HG02943 (cell line): ENCODE results near the gene TRIM38.
"Not testable (repeated sequence)": the region's sequence is repeated elsewhere in the genome, so short reads cannot be mapped to it uniquely, and the experiment has no call there.

ENCODE experiments used
- ATAC-seq: cut with Tn5 transposase; IDR thresholded peaks from one replicate; pipeline ENCODE4 v1.9.1; 2021; ENCODE audit warnings: mild to moderate bottlenecking, low read depth, moderate library complexity; ENCODE audit not compliant: unreplicated experiment

The TRIM38 gene

DNA sequence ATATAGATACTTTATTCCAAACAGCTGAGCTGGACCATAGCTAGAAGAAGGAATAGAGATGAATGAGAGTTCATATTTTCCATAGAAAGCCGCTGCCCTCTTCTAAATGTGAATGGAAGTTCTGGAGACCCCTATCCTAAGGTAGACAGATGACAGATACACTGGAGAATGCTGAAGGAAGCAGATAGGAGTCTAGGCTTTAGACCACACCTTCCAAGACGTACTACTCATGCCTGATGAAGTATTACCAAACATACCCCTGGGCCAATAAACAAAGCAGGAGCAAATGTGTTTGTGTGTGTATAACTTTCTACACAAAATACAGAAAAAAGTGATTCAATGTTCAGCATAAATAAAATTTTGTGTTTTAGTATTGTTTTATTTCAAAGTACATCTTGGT is 23.0 kb upstream of the TRIM38 start:
- ATAC-seq = no peak

DNA sequence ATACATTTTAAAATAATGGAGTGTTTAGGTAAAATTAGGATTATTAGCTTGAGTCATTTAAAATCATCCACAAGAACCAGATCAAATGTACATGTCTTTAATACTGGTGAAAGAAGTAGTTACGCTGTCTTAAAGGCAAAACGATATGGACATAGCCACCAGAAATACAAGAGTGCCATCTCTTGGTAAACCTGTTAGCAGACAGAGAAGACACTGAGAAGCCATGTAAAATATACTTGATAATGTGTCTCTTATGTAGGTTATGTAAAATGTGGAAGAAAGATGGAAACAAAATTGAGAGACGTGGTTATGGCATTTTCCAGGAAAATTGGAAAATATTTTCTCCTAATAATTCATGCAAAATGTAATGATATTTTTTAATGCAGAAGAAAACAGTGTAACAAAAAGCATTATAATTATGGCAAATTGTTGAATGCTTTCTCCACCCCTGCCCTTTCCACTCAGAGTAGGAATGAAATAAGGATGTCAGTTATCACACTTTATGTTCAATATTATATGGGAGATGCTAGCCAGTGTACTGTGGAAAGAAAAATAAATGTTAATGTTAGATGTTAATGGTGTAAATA is 19.9 kb upstream of the TRIM38 start:
- ATAC-seq = no peak

DNA sequence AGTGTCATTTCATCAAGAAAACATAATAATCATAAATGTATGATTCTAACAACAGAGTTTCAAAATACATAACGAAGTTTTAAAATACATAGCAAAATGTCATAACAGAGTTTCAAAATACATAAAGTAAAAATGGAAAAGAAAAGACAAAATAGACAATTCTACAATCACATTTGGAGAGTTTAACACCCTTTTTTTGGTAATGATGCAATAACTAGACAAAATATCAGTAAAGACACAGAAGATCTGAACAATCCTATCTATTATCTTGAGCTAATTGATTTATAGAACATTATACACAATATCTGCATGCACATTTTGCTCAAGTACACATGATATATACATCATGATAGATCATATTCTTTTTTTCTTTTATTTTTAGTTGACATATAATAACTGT is 18.7 kb upstream of the TRIM38 start:
- no peak for ATAC-seq

DNA sequence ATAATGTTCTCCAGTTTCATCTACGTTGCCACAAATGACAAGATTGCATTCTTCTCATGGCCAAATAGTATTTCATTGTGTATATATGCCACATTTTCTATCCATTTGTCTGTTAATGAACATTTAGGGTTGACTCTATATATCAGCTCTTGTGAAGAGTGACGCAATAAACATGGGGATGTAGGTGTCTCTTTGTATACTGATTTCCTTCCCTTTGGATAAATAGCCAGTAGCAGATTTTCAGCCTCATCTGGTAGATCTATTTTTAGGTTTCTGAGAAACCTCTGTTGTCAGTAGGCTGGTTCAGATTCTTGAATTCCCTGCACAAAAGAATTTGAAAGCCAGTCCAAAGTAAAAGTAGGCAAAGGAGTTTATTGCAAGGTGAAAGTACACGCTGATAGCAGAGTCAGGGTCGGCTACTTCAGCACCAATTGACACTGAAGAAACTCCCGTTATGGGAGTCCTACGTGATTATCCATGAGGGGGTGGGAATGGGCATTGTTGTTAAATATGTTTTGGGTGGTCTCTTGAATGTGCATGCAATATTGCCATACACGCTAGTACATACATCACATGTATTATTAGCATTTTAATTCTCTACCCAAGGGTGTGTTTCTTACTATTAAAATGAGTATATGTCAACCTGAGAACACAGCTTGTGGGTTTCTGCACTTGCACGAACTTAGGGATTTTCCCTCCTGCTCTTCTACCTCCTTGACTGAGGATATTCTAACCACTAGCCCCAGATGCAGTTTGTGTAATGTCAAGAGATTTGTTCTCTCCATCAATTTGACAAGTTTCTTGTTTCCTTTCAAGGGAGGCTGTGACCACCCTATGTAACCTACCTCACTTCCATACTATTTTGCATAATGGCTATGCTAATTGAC is 17.7 kb upstream of the TRIM38 start:
- no peak for ATAC-seq

DNA sequence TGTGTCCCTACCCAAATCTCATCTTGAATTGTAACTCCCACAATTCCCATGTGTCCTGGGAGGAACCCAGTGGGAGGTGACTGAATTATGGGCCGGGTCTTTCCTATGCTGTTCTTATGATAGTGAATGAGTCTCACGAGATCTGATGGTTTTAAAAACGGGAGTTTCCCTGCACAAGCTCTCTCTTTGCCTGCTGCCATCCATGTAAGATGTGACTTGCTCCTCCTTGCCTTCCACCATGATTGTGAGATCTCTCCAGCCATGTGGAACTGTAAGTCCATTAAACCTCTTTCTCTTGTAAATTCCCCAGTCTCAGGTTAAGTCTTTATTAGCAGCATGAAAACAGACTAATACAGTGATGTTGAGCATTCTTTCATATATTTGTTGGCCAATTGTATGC is 16.9 kb upstream of the TRIM38 start:
- not testable (repeated sequence) for ATAC-seq

DNA sequence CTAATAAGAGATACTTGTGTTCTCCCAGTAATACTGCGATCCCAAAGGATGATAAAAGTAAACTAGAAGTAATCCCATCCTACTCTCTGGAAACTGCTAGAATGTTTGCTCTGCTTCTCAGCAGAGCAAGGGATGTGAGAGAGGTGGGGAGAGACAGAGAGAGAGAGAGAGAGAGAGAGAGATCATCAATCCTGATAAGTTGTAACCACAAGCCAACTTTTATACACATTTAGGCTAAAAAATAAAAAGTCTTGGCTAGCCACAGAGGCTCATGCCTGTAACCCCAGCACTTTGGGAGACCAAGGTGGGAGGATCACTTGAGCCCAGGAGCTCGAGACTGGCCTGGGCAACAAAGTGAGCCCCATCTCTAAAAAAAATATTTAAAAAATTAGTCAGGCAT is 16.0 kb upstream of the TRIM38 start:
- ATAC-seq = no peak

DNA sequence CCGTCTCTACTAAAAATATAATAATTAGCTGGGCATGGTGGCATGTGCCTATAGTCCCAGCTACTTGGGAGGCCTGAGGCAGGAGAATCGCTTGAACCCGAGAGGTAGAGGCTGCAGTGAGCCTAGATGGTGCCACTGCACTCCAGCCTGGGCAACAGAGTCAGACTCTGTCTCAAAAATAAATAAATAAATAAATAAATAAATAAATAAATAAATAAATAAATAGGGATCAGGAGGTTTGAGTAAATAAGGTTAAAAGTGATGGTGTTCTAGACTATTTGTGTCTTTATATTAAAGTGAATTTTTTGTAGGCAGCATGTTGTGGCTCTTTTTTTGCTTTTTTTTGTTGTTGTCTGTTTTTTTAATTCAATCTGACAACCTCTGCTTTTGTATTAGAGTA is 15.1 kb upstream of the TRIM38 start:
- ATAC-seq = not testable (repeated sequence)

DNA sequence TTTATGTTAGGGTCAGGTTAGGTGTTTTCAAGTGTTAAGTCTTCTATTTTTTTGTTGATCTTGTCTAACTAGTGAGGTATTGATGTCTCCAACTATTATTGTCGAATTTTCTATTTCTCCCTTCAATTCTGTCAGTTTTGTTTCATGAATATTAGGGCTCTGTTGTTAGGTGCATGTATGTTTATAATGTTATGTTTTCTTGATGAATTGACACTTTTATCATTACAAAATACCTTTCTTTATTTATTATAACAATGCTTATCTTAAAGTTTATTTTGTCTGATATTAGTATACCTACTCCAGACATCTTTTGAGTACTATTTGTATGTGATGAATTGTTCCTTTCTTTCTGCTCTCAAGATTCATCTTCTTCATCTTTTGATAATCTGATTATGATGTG is 12.9 kb upstream of the TRIM38 start:
- no peak for ATAC-seq

DNA sequence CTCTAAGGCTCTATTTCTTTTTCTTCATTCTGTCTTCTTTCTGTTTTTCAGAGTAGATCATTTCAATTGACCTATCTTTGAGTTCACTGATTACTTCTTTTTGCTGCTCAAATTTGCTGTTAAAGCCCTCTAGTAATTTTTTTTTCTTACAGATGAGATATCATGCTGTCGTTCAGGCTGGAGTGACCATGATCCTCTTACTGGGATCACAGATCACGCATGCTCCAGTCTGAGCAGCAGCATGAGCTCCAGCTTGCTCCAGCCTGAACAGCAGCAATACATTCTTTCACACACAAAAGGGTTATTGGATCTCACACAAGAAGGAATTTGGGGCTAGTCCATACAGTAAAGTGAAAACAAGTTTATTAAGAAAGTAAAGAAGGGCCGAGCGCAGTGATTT is 12.3 kb upstream of the TRIM38 start:
- no peak for ATAC-seq

DNA sequence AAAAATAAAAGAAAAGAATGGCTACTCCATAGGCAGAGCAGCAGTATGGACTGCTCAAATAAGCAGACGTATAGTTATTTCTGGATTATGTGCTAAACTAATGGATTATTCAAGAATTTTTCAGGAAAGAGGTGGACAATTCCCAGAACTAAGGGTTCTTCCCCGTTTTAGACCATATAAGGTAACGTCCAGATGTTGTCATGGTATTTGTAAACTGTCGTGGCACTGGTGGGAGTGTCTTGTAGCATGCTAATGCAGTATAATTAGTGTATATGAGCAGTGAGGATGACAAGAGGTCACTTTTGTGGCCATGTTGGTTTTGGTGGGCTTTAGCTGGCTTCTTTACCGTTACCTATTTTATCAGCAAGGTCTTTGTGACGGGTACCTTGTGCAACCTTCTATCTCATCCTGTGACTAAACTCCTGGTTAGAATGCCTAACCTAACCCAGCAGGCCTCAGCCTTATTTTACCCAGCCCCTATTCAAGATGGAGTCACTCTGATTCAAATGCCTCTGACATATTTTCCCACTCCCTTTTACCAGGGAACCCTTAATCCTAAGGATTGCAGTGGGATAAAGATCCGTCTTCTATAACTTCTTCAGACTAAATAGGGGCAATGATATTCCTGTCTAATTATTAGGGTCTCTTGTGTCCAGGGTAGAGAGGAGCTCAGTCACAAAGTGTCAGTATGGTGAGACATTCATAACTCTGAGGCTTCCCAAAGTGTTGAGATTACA is 11.1 kb upstream of the TRIM38 start:
- ATAC-seq = no peak

DNA sequence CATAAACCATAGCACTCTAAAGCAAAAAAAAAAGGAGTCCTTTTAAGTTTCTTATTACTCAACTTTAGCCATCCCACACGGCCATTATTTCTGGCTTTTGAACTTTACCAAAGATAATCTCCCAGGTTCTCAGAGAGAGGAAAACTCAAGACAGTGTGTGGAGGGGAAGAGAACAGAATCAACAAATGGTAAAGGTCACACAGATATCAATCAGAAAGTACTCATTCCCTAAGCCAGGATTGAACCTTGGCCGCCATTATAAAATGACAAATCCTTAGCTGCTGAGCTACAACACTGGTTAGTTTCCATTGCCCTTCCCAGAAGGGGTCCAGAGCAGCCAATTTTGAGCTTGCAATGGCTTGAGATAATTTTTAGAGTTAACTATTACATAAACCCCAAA is 10.1 kb upstream of the TRIM38 start:
- ATAC-seq = no peak

DNA sequence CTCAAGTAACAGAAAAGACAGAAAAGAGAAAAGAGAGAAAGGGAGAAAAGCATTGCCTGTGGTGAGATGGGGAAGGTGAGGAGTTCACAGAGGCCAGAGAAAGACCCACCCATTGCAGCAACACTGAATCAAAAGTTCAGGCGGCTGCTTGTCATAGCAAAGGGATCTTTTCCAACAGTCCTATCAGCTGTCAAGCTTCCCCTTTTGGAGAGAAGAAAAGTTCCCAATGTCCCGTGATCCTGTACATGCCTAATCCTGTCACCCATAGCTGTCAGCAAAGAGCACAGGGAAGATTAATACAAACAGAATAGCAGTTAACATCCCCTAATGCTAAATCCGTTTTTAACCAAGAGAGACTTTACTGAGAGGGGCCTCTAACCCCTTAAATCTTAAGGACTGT is 8.9 kb upstream of the TRIM38 start:
- no peak for ATAC-seq

DNA sequence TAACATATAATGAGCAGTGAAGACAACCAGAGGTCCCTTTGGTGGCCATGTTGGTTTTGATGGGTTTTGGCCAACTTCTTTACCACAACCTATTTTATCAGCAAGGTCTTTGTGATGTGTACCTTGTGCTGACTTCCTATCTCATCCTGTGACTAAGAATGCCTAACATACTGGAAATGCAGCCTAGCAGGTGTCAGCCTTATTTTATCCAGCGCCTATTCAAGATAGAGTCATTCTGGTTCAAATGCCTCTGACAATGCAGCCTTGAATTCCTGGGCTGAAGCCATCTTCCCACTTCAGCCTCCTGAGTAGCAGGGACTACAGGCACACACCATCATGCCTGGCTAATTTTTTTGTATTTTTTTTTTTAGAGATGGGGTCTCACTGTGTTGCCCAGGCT is 7.8 kb upstream of the TRIM38 start:
- no peak for ATAC-seq

DNA sequence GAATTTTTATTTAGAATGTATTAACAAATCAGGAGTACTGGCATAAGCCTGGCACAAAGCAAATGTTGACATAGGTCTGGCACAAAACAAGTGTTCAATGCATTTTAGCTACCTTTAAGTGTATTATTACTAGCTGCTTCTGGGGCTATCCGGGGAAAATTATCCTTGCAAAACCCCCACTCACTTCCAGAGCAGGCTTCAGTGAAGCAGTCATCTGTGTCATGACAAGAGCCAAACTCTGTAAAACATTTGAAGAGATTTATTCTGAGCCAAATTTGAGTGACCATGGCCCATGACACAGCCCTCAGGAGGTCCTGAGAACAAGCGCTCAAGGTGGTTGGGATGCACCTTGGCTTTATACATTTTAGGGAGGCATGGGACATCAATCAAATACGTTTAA is 6.4 kb upstream of the TRIM38 start:
- no peak for ATAC-seq

DNA sequence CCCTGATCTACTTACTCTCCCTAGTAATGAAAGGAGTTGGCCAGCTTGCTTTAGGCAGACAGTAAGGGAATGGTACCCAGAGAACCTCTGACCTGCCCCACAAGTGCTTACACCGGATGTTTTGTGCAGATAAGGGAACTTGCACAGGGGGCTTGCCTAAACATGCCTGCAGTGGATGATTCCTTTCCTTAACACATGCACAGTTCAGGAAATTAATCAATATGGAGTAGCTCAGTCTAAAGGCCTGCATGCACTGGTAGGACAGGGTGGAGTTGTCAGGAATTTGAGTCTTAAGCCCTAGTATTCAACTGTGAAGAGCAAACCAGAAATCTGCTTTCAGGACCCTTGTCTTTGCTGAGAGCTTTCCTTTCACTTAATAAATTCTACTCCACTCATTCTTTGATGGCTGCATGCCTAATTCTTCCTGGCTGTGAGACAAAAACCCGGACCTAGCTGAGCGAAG is 3.9 kb upstream of the TRIM38 start:
- ATAC-seq = no peak

DNA sequence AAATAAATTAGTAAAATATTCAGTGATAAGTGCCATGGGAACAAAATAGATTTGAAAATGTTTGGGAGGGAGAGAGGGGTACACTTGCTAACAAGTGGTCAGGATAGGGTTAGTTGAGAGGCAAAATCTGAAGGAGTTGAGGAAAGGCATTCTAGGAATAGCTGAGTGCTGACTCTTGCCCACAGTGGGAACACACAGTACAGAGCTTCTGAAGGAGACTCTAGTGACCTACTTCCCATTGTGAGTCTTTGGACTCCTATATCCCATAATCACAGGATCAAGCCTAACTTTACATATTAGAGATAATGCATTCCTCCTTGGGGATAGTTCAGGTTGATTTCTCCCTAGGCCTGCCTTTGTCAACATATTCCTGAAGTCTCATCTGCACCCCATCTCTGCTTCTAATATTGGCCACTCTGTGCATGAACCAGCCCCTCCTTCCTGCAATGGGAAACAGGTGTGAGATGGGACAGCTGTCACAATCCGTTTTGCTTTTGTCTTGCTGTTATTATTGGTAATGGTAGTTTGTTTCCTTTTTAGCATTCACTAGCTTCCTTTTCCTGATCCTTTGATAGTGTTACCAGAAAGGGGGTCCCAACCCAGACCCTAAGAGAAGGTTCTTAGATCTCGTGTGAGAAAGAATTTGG is 2.6 kb upstream of the TRIM38 start:
- ATAC-seq = no peak

DNA sequence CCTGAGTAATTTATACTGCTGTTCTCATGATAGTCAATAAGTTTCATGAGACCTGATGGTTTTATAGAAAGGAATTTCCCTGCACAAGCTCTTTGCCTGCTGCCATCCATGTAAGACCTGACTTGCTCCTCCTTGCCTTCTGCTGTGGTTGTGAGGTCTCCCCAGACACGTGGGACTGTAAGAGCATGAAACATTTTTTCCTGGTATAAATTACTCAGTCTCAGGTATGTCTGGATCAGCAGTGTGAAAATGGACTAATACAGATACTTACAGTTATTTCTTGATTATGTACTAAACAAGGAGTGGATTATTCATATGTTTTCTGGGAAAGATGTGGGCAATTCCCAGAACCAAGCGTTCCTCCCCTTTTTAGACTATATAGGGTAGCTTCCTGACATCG is 1.9 kb upstream of the TRIM38 start:
- ATAC-seq = no peak

DNA sequence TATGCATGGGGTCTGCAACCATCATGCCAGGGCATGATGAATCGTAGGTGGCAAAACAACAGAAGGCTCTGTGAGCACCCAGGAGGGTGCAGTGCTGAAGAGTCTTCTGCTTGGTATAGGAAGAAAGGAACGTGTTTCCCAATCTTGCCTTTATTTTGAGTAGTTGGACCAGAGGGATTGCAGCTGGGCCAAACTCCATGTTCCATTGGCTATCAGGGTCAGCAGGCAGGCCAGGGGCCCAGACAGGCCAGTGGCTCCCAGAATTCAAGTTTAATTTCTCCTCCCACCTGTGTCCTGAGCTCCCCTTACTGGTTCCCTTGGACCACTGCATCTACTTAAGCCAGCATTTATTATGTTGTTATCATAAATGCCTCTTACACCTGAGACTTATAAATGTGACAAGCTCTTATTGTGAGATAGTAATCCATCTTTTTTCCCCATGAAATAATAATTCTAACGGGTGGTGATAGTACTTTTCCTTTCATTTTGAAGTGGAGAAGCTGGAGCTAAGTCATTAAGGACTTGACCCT is 918 bp upstream of the TRIM38 start:
- ATAC-seq = no peak

DNA sequence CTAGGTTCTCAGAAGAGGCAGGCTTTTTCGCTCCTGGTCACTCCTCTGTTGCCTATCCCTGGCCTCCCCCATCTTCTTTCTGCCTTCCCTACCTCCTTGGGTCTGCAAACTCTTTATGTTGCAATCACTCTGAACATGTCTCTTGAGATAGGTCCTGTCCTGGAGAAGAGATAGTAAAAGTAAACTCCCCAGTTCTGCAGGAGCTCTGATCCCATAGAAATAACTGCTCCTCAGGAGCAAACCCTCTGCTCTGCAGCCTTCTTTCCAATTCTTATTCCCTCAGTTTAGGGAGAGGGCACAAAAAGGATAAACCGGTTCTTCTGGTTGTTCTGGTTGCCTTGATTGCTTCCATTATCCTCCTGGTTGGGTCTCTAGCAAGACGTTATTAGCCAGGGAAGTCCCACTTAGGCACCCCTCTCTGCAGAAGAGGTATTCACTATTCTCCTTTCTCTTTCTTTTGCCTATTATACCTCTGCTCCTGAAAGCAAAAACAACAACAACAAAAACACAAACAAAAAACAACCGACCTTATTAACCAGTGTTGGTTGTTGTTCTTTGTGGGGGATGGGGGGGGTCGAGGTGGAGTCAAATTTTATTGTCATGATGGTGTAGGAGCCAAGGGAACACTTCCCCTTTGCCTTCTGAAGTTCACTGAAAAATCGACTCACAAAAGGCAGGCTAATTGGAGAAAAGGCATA is 973 bp downstream of the TRIM38 start:
- no peak for ATAC-seq

DNA sequence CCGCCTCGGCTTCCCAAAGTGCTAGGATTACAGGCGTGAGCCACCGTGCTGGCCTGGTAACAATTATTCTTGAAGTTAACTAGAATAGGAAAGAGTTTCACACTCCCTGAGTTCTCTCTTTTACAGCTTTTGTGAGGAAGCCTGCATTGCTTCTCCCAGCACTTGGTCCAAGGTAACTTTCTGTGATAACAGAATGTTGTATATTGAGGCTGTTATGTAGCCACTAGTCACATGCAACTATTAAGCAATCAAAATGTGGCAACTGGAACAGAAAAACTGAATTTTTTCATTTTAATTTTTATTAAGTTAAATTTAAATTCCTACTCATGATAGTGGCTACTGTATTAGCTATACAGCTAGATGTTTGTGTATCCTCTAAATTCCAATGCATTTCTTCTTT is 2.5 kb downstream of the TRIM38 start:
- no peak for ATAC-seq
